Upper lobe of right lung (tissue), 1 donor: ENCODE measurements around the gene NR2F6. TPM values are rescaled to one million over a fixed set of nuclear protein-coding genes. Genes with fewer than 3 reads are reported as not detected.
A peak's percentile ranks its signal among the peaks of the same experiment; 100 is the strongest.

Experiments
- ATAC-seq: fragments of 200-7000 bp; cut with Tn5 transposase; one replicate; pipeline ENCODE4 v1.9.1; 2020; ENCODE audit warnings: mild to moderate bottlenecking, moderate library complexity
- DNase-seq: peaks from one replicate; pipeline ENCODE4 v3.0.0-alpha.2; 2020
- H3K27ac ChIP-seq: fragments of 200-600 bp; one replicate; pipeline ENCODE4 v1.8.0; 2022
- H3K27me3 ChIP-seq: fragments of 200-600 bp; one replicate; pipeline ENCODE4 v1.8.0; 2022; ENCODE audit warnings: mild to moderate bottlenecking
- H3K36me3 ChIP-seq: fragments of 200-600 bp; one replicate; pipeline ENCODE4 v1.8.0; 2022
- H3K4me1 ChIP-seq: fragments of 200-600 bp; one replicate; pipeline ENCODE4 v1.8.0; 2022
- H3K4me3 ChIP-seq: fragments of 200-600 bp; one replicate; pipeline ENCODE4 v1.8.0; 2022; ENCODE audit warnings: mild to moderate bottlenecking
- H3K9me3 ChIP-seq: fragments of 200-600 bp; one replicate; pipeline ENCODE4 v1.8.0; 2022
- intact Hi-C: fragments of 100-400 bp; cut with DNase I; formaldehyde crosslinking; loops from one replicate; pipeline ENCODE4 v1.11.0; 2022
- total RNA-seq: library from RNA; stranded (reverse); fragmentation: NEBNext Ultra II Directional; extraction: Animal tissue kit (Norgen Biotek cat#: 25700); gene quantifications from one replicate; pipeline ENCODE4 v1.2.1, GENCODE V29; 2021
- TF ChIP-seq, protein P1 (sequence below): fragments of 200-600 bp; IDR thresholded peaks from one replicate; pipeline ENCODE4 v1.8.0; 2022; ENCODE audit warnings: antibody characterized with exemption
- donor health status: DM: no; HTN: yes; CAD: no; lungs with severe emphysema.

NR2F6 gene
- total RNA-seq, 1 donor from 2014 or later: 41.7 TPM

DNA sequence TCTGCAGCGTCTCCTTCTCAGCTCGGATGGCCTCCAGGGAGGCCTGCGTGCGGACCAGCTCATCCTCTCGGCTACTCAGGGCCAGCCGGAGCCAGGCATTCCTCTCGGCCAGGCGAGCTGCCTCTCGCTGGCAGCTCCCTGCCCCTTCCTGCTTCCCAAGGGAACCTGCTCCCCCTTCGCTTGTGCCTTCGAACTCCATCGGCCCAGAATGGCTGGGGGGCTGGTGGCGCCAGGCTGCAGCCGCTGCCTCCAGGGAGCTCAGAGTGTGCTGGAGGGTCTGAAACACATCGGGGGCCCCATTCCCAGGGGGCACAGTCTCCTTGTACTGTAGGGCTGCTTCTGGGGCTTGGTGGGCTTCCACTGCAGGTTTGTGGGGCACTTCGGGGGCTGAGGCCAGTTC lies 16.8 kb upstream of the NR2F6 start:
- Histone ChIP-seq H3K4me3 (peak overlapping the region; percentile 52), H3K27ac (no peak overlapping the region), H3K4me1 (no peaks in the 10 kb centered on the region), H3K36me3 (no peaks in the 10 kb centered on the region), H3K27me3 (no peaks in the 10 kb centered on the region), H3K9me3 (no peaks in the 10 kb centered on the region)
- ATAC-seq: no peak
- DNase-seq: no peak
- intact Hi-C loops: no loop called here
- TF ChIP-seq, protein P1, sequence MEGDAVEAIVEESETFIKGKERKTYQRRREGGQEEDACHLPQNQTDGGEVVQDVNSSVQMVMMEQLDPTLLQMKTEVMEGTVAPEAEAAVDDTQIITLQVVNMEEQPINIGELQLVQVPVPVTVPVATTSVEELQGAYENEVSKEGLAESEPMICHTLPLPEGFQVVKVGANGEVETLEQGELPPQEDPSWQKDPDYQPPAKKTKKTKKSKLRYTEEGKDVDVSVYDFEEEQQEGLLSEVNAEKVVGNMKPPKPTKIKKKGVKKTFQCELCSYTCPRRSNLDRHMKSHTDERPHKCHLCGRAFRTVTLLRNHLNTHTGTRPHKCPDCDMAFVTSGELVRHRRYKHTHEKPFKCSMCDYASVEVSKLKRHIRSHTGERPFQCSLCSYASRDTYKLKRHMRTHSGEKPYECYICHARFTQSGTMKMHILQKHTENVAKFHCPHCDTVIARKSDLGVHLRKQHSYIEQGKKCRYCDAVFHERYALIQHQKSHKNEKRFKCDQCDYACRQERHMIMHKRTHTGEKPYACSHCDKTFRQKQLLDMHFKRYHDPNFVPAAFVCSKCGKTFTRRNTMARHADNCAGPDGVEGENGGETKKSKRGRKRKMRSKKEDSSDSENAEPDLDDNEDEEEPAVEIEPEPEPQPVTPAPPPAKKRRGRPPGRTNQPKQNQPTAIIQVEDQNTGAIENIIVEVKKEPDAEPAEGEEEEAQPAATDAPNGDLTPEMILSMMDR: no peak

DNA sequence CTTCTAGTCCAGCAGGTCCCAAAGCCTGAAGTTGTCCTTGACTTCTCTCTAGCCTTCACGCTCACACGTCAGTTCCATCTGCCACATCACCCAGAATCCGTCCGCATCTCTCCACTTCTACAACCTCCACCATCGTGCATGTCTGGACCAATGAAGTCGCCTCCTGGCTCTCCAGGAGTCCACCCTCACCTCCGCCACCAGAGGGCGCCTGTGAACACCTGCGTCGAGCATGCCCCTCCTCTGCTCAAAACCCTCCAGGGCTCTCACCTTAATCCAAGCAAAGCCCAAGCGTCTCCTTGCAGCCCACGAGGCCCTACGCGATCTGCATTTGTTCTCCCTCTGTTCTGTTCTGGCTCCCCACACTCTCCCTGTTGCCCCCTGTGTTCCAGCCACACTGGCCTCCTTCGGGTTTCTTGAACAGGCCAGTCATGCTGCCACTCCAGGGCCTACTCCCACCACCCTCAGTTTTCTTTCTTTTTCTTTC lies 15.2 kb upstream of the NR2F6 start:
- Histone ChIP-seq H3K27me3 (no peaks in the 10 kb centered on the region), H3K27ac (no peak overlapping the region), H3K4me1 (no peaks in the 10 kb centered on the region), H3K4me3 (no peak overlapping the region), H3K36me3 (no peaks in the 10 kb centered on the region), H3K9me3 (no peaks in the 10 kb centered on the region)
- TF ChIP-seq, protein P1: peak; percentile 97
- intact Hi-C loops: no loop called here
- ATAC-seq: peak; percentile 97
- DNase-seq: peak; percentile 94

DNA sequence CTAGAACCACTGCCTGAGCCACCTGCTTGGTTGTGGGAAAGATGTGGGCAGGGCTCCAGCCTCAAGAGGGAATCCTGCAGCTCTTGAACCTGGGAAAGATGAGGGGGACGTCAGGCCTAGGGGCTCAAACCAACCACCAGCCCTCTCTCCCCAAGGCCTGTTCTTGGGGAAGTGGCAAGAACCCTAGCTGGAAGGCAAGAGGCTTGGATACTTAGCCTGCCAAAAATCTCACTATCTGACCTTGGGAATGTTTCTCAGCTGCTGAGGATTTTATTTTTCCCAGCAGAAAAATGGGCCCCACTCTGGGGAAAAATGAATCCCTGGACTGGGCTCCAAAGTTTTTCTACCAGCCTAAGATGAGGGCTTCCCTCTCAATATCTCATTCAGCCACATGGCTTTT lies 14.2 kb upstream of the NR2F6 start:
- DNase-seq (no peak), ATAC-seq (no peak)
- TF ChIP-seq, protein P1: no peak
- Histone ChIP-seq H3K27ac (no peak overlapping the region), H3K9me3 (no peaks in the 10 kb centered on the region), H3K36me3 (no peaks in the 10 kb centered on the region), H3K4me1 (no peaks in the 10 kb centered on the region), H3K27me3 (no peaks in the 10 kb centered on the region), H3K4me3 (no peak overlapping the region)
- intact Hi-C loops: no loop called here

DNA sequence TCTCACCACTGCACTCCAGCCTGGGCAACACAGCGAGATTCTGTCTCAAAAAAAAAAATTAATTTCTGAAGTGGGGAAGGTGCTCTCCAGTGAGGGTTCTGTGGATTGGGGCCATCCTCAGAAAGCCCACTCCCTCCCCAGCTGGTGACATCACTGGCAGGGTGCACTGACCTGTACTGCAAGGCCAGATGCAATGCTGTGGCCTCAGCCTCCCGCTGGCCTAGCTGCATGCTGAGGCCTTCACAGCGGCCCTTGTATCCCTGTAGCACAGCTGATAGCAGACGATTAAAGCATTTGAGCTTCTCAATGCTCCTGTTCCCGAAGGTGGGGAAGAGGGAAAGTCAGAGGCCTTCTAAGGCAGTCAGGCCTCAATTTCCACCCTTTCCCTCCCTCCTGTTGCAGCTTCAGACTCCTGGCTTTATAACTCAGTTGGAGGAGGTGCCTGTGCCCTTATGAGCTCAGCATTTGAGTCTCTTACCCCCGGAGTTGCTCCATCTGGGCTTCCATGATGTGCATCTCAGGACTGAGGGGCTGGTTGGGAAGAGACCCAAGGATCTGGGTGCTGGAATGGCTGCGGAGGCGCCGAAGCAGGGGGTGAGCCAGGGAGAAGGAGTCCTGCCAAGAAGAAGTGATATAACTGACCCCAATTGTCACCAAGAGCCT lies 13.5 kb upstream of the NR2F6 start:
- Histone ChIP-seq H3K27me3 (no peaks in the 10 kb centered on the region), H3K4me3 (no peak overlapping the region), H3K9me3 (no peaks in the 10 kb centered on the region), H3K4me1 (no peaks in the 10 kb centered on the region), H3K27ac (no peak overlapping the region), H3K36me3 (no peaks in the 10 kb centered on the region)
- TF ChIP-seq, protein P1: no peak
- ATAC-seq (no peak), DNase-seq (no peak)
- intact Hi-C loops: no loop called here

DNA sequence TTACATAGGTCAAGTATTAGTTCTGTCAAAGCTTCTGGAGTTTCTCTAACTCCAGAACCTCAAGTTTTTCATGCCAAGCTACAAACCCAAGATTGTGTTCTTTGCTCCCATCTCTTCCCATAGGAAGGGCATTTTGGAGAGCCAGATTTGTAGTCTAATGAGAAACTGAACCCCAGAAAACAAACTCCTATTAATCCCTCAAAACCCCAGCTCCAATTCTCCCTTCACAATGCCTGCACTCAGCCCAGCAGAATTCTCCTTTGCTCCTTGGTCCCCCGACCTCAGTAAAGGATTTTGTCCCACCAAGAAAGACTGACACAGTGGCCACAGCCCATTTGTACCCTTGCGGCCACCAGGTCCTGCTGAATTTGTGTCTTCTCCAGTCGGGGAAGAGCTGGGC lies 10.4 kb upstream of the NR2F6 start:
- intact Hi-C loops: no loop called here
- no peak for DNase-seq
- H3K27ac ChIP-seq: no peak overlapping the region
- no peaks in the 10 kb centered on the region for H3K9me3 ChIP-seq
- ATAC-seq: no peak
- no peaks in the 10 kb centered on the region for H3K36me3 ChIP-seq
- no peaks in the 10 kb centered on the region for H3K27me3 ChIP-seq
- no peak overlapping the region for H3K4me3 ChIP-seq
- H3K4me1 ChIP-seq: no peaks in the 10 kb centered on the region
- TF ChIP-seq, protein P1: no peak
